ENCODE results near the gene FDX2. TPM values are rescaled to one million over a fixed set of nuclear protein-coding genes. Genes with fewer than 3 reads are reported as not detected.

FDX2 gene
- total and polyA plus RNA-seq, 2 donors (not counting 1 experiment from before 2014, with no cell fraction given), result 14.0 to 21.0 TPM

GRCh38 chr19:10293637-10294367, 22.0 kb downstream of the FDX2 start:
- Histone ChIP-seq H3K4me2 (ENCODE audit: extremely low read depth, insufficient read depth, low read length) (no peak overlapping the region), H3K4me3 (replicated peaks in 1 of 4; ENCODE audit: control extremely low read depth in 1 of 4, insufficient read depth in 1 of 4, low read depth in 3 of 4, low read length in 4 of 4) (no peak overlapping the region), H2AFZ (ENCODE audit: low read length) (no peak overlapping the region), H3K27ac (ENCODE audit: insufficient read depth, low read length) (no peak overlapping the region), H3K36me3 (ENCODE audit: control insufficient read depth, insufficient read depth, low read length) (no peaks in the 10 kb centered on the region), H3K9ac (ENCODE audit: insufficient read depth, low read length) (no peak overlapping the region), H3K27me3 (ENCODE audit: control insufficient read depth, insufficient read depth, low read length) (peaks cover 49% of the 10 kb centered on the region), H4K20me1 (ENCODE audit: control insufficient read depth, extremely low read depth, insufficient read depth, low read length) (no peaks in the 10 kb centered on the region), H3K79me2 (ENCODE audit: control insufficient read depth, insufficient read depth, low read length) (no peaks in the 10 kb centered on the region), H3K9me3 (ENCODE audit: control insufficient read depth, insufficient read depth, low read depth, low read length) (no peaks in the 10 kb centered on the region), H3K4me1 (ENCODE audit: control insufficient read depth, extremely low read depth, insufficient read depth, low read length) (peaks cover 13% of the 10 kb centered on the region)
- no peak for TF ChIP-seq EZH2 (IDR thresholded peaks at IDR 0.05; ENCODE audit: low read length, missing control alignments)
- DNase-seq (ENCODE audit: low read depth in 2 of 2), result no peak

- peak; percentile 60 for TF ChIP-seq EZH2 (IDR thresholded peaks at IDR 0.05; ENCODE audit: low read length, missing control alignments)
- no peak for TF ChIP-seq CTCF (conservative IDR thresholded peaks at IDR 0.05 in 1 of 2, IDR thresholded peaks at IDR 0.05 in 1 of 2; ENCODE audit: low read depth in 1 of 2, low read length in 2 of 2)
- DNase-seq (ENCODE audit: low read depth in 2 of 2), result no peak
- H3K36me3 ChIP-seq (ENCODE audit: control insufficient read depth, insufficient read depth, low read length), result no peaks in the 10 kb centered on the region
- no peak overlapping the region for H2AFZ ChIP-seq (ENCODE audit: low read length)
- no peak overlapping the region for H3K4me2 ChIP-seq (ENCODE audit: extremely low read depth, insufficient read depth, low read length)
- H3K79me2 ChIP-seq (ENCODE audit: control insufficient read depth, insufficient read depth, low read length), result no peaks in the 10 kb centered on the region
- H3K27me3 ChIP-seq (ENCODE audit: control insufficient read depth, insufficient read depth, low read length), result peaks cover 49% of the 10 kb centered on the region
- H3K4me1 ChIP-seq (ENCODE audit: control insufficient read depth, extremely low read depth, insufficient read depth, low read length), result peaks cover 13% of the 10 kb centered on the region
- H3K4me3 ChIP-seq (replicated peaks in 1 of 4; ENCODE audit: control extremely low read depth in 1 of 4, insufficient read depth in 1 of 4, low read depth in 3 of 4, low read length in 4 of 4), result peak overlapping the region in 2 of 4 experiments; percentile 28 to 57
- no peaks in the 10 kb centered on the region for H3K9me3 ChIP-seq (ENCODE audit: control insufficient read depth, insufficient read depth, low read depth, low read length)
- no peak overlapping the region for H3K9ac ChIP-seq (ENCODE audit: insufficient read depth, low read length)
- no peaks in the 10 kb centered on the region for H4K20me1 ChIP-seq (ENCODE audit: control insufficient read depth, extremely low read depth, insufficient read depth, low read length)
- no peak overlapping the region for H3K27ac ChIP-seq (ENCODE audit: insufficient read depth, low read length)
These were observed 22.8 kb downstream of the FDX2 start for GRCh38 chr19:10292789-10293636.

GRCh38 chr19:10292206-10292788, 23.5 kb downstream of the FDX2 start:
- H3K4me3 ChIP-seq (replicated peaks in 1 of 4; ENCODE audit: control extremely low read depth in 1 of 4, insufficient read depth in 1 of 4, low read depth in 3 of 4, low read length in 4 of 4), result peak overlapping the region; percentile 47 to 60 (median 56)
- peak overlapping the region; percentile 93 for H3K4me2 ChIP-seq (ENCODE audit: extremely low read depth, insufficient read depth, low read length)
- H2AFZ ChIP-seq (ENCODE audit: low read length), result peak overlapping the region; percentile 36
- no peaks in the 10 kb centered on the region for H3K36me3 ChIP-seq (ENCODE audit: control insufficient read depth, insufficient read depth, low read length)
- H3K27me3 ChIP-seq (ENCODE audit: control insufficient read depth, insufficient read depth, low read length), result peaks cover 55% of the 10 kb centered on the region
- H3K4me1 ChIP-seq (ENCODE audit: control insufficient read depth, extremely low read depth, insufficient read depth, low read length), result peaks cover 13% of the 10 kb centered on the region
- no peaks in the 10 kb centered on the region for H3K79me2 ChIP-seq (ENCODE audit: control insufficient read depth, insufficient read depth, low read length)
- H3K27ac ChIP-seq (ENCODE audit: insufficient read depth, low read length), result no peak overlapping the region
- no peak for TF ChIP-seq CTCF (conservative IDR thresholded peaks at IDR 0.05 in 1 of 2, IDR thresholded peaks at IDR 0.05 in 1 of 2; ENCODE audit: low read depth in 1 of 2, low read length in 2 of 2)
- peak in 1 of 2 donors; percentile 59 for DNase-seq (ENCODE audit: low read depth in 2 of 2)
- H4K20me1 ChIP-seq (ENCODE audit: control insufficient read depth, extremely low read depth, insufficient read depth, low read length), result no peaks in the 10 kb centered on the region
- H3K9me3 ChIP-seq (ENCODE audit: control insufficient read depth, insufficient read depth, low read depth, low read length), result no peaks in the 10 kb centered on the region
- H3K9ac ChIP-seq (ENCODE audit: insufficient read depth, low read length), result no peak overlapping the region
